ENCODE measurements around the gene ELOA.
A peak's percentile ranks its signal among the peaks of the same experiment; 100 is the strongest.
"Not testable (repeated sequence)": the region's sequence is repeated elsewhere in the genome, so short reads cannot be mapped to it uniquely, and the experiment has no call there.

Gene ELOA

DNA sequence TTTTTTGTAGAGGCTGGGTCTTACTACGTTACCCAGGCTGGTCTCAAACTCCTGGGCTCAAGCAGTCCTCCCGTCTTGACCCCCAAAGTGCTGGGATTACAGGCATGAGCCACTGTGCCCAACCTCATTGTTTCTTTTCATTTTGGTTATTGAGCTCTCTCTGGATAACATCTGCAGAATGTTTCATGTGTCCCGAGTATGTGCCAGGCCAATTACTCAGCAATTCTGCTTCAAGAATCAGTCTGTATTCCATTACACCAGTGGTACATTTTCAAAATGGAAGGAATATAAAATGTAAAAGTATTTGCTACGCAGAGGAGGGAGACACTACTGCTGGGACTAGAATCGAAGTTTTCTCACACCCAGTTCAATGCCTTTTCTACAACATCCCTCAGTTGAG is 1.7 kb upstream of the ELOA start:
- DNase-seq, result no peak

DNA sequence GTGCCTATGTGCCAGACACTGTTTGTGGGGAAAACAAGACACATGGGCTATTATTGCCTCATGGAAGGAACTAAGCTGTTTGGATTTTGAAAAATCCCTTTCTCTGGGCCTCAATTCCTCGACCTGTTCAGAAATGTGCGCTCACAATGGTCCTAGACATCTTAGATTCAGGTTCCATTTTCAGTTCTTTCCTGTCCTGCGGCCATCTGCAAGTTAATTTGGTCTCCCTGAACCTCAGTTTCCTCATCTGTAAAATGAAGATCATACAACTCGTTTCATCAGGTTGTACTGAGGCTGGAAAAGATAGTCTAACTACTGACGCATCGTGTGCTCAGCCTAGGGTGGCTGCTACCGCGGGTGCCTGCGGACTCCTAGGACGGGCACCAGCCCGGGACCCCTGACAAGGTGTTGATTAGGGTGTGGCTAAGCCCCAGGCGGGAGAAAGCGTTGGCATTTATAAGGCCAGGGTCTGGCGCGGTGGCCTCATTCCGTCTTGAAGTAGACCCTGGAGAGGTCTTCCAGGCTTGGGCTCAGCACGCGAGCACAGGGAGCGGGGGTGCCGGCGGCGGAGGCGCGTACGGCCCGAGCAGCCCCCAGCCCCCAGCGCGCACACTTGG is 493 bp upstream of the ELOA start:
- peak; percentile 20 for DNase-seq

DNA sequence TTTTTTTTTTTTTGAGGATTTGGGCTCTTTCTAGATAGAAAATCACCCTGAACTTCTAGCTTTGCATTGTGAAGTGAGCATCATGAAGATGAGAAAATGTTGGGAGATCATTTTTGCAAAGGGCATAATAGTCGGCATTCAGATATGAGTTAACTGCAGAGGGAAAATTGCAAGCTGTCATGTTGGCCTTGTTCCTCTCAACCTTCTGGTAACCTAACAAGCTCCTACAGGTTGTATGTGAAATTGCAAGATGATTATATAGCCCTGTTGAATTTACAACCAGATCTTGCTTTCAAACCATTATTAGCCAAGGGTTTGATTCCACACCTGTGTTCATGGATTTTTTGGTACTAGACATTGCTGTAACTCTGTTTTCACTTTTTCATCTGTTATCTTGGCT is 2.2 kb downstream of the ELOA start:
- peak; percentile 61 for DNase-seq

DNA sequence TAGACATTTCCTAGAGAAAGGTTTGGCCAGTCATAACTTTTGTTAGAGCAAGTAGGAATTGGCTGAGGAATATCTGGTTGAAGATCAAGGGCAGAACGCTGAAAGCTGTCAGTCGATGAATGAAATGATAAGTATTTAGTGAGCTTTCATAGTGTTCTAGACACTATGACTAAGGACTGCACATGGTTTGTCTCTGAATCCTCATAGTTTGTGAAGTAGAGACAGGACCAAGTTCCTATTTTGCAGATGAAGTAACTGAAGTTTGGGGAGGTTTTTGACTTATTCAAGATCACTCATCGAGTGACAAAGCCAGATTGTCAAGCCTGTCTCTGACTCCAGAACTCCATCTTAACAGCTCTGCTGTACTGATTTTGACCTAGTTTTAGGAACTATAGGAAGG is 4.7 kb downstream of the ELOA start:
- no peak for DNase-seq

DNA sequence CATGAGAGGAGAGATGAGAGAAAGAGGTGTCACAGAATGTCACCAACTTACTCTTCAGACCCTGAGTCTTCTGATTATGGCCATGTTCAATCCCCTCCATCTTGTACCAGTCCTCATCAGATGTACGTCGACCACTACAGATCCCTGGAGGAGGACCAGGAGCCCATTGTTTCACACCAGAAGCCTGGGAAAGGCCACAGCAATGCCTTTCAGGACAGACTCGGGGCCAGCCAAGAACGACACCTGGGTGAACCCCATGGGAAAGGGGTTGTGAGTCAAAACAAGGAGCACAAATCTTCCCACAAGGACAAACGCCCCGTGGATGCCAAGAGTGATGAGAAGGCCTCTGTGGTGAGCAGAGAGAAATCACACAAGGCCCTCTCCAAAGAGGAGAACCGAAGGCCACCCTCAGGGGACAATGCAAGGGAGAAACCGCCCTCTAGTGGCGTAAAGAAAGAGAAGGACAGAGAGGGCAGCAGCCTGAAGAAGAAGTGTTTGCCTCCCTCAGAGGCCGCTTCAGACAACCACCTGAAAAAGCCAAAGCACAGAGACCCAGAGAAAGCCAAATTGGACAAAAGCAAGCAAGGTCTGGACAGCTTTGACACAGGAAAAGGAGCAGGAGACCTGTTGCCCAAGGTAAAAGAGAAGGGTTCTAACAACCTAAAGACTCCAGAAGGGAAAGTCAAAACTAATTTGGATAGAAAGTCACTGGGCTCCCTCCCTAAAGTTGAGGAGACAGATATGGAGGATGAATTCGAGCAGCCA is 8.0 kb downstream of the ELOA start:
- DNase-seq, result peak; percentile 59

DNA sequence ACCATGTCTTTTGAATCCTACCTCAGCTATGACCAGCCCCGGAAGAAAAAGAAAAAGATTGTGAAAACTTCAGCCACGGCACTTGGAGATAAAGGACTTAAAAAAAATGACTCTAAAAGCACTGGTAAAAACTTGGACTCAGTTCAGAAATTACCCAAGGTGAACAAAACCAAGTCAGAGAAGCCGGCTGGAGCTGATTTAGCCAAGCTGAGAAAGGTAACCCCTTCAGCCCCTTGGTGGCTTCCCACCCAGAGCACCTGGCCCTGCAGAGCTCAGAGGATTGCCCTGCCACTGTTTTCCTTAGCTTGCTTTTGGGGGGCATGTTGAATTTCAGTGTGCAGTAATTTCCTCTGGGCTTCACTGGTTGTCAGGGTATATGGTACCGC is 8.5 kb downstream of the ELOA start:
- no peak for DNase-seq

DNA sequence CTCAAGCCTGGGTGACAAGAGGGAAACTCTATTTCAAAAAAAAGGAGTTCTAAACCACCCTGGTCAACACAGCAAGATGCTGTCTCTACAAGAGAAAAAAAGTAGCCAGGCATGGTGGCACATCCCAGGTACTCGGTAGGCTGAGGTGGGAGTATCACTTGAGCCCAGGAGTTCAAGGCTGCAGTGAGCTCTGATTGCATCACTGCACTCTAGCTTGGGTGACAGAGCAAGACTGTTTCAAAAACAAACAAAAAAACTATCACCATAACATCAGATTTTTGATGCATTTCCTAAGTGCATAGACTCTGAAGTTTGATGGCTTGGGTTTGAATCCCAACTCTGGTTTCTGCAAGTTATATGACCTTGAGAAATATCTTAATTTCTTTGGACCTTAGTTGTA is 9.6 kb downstream of the ELOA start:
- no peak for DNase-seq

DNA sequence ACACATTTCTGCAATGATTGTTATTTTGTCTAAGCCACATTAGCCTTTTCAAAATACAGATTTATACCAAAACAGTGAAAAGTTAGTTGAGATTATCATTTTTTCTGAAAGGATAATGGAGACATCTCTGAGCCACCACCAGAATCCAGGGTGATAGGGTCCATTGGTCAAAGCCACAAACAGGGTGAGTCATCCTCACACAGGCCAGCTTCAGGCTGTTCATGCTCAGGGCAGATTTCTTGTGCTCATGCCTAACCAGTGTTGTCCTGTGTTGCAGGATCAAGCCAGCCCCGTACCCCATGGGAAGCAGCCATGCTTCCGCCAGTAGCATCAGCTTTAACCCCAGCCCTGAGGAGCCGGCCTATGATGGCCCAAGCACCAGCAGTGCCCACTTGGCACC is 13.4 kb downstream of the ELOA start:
- DNase-seq, result no peak

DNA sequence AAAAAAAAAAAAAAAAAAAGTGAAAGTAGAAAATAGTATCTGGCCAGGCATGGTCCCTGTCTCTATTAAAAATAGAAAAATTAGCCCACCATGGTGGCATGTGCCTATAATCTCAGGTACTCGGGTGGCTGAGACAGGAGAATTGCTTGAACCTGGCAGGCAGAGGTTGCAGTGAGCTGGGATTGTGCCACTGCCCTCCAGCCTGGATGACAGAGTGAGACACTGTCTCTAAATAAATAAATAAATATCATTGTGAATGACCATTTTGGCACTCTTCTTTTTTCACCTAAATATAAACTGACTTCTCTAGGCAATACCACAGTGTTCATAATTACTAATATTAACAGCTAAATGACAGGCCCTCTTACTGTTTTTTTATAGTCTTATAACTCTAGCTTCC is 14.5 kb downstream of the ELOA start:
- no peak for DNase-seq

DNA sequence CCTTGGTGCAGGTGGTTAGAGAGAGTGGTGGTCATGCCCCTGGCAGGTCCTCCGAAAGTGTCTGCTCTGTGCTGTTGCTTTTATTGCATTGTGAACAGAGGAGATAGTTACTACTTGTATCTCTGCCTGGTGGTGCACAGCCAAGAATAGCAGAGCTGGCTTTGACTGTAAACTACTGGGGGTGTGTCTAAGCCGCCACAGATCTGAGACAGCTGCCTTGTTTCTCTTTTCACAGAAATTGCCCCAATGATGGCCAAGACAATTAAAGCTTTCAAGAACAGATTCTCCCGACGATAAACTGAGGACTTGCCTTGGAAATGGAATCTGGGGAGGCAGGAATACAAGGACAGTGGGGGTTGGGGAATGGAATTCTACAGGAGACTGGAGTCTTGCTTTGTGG is 16.0 kb downstream of the ELOA start:
- DNase-seq, result no peak

DNA sequence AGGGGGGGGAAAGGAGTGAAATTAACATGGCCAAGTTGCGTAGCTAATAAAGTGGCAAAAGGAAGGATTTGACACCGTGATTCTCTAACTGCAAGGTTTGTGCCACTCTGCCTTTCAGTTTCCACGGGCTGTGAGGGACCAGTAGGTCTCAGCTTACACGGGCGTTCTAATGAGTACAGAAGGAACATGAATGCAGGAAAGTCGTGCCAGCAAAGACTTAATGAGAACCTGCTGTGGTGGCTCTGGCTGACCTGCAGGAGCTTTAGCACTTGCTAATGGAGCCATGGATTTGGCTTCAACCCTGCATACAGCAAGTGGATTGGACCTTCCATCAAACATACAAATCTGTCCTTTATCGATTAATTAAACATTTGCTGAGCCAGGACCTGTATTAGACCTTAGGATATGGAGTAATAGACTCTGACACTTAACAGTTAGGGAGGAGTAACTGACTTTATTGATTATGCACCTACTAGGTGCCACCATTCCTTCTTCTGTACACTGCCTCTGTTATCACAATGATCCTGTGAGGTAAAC is 19.8 kb downstream of the ELOA start:
- no peak for DNase-seq

DNA sequence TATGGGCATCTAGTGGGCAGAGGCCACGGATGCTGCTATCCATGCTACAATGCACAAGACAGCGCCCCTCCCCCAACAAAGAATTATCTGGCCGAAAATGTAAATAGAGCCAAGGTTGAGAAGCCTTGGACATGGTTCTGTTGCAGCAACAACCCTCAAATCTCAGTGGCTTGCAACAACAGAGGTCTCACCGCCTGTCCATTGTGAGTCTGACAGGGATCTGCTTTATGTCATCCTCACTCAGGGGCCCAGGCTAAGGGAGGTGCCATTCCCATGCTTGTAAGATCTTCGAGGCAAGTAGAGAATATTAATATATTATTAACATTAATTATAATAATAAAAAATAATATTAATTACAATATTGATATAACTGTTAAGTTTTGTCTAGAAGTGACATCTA is 25.5 kb downstream of the ELOA start:
- DNase-seq, result no peak

DNA sequence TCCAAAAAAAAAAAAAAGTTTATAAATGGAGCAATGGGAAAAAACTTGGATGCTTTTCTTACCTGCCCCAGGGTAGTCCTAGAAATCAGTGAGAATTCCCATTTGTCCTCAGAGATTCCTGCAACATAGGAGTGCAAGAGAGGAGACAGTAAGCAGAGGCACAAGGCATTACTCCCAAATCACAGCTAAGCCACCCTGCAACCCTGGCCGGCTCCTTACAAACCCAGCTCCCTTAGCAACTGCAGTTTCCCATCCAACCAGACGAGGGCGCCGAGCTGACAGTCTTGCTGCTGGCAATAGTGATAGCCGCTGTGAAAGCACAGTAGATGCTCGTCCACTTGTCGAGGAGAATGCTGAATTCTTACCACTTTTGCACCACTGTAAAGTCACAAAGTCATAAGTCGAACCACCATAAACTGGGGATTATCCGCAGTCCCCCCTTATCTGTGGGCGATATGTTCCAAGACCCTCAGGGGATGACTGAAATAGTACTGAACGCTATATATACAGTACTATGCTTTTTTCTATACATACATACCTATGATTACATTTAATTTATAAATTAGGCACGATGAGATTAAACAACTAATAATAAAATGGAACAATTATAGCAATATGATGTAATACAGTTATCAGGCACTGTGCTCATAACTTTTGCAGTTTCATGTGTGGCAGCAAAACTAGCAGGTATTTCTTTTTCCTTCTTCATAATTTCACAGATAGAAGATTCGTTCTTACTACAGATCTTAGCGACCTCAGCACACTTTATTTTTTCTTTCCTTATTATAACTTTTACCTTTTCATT is 29.0 kb downstream of the ELOA start:
- DNase-seq, result peak; percentile 88

DNA sequence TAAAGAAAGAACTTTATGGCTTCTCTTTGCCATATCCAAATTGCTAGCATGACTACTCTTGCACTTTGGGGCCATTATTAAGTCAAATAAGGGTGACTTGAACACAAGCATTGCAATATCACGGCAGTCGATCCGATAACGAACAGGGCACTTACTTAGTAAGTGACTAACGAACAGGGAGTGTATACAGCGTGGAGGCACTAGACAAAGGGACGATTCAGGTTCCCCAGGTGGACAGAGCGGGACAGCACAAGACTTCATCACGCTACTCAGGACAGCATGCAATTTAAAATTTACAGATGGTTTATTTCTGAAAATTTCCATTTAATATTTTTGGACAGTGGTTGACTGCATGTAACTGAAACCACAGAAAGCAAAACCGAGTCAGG is 29.6 kb downstream of the ELOA start:
- DNase-seq, result no peak

DNA sequence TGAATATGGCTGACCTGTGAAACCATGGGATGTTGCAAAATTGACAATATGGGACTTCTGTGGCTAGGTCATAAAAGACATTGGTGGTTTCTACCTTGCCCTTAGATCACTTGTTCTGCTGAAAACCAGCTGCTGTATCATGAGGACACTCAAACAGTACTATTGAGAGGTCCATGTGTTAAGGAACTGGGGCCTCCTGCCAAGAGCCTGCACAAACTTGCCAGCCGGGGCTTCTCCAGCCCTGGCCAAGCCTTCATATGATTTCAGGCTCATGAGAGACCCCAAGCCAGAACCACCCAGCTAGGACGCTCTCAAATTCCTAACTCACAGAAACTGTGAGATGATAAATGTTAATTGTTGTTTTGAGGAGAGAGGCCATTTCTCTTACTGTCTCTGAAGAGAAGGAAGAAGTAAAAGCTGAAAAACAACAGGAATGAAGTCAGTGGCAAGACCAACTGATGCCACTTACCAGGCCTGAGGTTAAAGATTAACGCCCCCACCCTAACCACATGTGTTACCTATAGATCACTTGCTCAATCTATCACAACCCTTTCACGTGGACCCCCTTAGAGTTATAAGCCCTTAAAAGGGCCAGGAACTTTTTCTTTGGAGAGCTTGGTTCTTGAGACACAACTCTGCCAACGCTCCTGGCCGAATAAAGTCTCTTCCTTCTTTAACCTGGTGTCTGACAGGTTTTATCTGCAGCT is 31.1 kb downstream of the ELOA start:
- DNase-seq, result no peak

DNA sequence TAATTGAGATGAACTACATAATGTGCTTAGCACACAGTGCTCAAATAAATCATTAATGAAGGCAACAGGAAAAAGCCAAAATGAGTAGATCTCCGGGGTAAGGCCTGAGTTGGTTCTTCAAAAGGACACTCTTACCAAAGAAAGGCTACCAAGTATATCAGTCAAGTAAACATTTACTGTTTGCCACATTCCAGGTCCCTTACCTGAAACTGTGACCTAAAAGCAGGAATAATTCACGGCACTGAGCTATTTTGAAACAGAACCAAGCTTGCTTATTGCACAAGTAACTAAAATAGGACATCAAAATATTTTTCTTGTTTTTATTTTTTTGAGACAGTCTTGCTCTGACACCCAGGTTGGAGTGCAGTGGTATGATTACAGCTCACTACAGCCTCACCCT is 32.9 kb downstream of the ELOA start:
- no peak for DNase-seq

DNA sequence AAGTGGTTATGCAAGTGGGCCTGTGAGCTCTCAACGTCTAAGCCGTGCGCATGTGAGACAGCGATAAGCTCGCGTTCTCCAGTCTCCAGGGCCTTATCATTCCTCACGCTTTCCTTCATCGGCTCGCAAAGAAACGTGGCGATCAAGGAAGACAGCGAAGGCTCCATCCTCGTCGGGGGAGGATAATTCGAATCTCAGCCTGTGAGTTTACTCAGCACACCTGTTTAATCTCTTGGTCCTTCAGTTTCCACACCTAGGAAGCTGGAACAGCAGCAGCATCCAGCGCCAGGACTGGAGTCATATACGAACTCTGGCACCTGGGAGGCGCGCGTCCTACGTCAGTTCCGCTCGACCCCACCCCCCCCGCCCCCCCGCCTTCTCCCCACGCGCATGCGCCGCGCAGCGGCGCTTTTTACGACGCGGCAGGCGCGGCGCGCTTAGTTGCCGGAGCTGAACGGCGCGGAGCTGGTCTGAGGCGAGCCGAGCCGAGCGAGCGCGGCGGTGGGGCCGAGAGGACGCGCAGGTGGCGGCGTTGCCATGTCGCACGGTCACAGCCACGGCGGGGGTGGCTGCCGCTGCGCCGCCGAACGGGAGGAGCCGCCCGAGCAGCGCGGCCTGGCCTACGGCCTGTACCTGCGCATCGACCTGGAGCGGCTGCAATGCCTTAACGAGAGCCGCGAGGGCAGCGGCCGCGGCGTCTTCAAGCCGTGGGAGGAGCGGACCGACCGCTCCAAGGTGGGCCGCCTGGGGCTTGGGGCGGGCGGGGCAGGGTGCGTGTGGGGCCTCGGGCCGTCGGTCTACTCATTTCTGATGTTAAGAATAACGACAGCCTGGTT is 34.9 kb downstream of the ELOA start, which contains the start of gene PITHD1:
Gene PITHD1, plus strand, starts transcription at position 440 of the 836 bp plus-strand sequence. Its CDS starts 98 bp downstream, at position 538.
- peak; percentile 86 for DNase-seq

DNA sequence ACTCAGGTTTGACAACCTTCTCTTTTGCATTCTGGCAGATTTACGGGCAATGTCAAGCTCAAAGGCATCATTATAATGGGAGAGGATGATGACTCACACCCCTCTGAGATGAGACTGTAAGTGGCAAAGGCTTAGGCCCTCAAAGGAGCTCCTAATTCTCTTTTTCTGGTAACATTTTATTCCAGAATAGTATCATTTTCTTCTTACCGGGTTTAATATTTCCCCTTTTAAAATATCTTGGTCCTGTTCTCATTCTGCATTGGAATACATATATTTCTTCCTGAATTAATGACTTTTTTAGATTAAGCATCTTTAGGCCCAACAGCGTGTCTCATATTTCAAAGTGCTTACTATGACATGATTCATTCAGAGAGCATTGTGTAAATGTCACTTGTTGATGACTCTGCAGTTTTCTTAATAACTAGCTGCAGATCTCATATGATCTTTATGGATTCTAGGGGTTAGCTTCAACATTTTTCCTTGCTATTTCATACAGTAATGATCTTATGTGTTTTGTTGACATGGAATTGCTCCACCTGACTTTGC is 36.6 kb downstream of the ELOA start:
- peak; percentile 47 for DNase-seq

DNA sequence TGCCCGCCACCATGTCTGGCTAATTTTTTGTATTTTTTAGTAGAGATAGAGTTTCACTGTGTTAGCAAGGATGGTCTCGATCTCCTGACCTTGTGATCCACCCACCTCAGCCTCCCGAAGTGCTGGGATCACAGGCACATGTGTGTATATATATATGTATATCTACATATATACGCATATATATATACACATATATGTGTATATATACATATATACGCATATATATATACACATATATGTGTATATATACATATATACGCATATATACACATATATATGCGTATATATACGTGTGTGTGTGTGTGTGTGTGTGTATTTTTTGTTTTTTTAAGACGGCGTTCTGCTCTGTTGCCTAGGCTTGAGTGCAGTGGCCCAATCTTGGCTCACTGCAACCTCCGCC is 39.9 kb downstream of the ELOA start:
- DNase-seq, result not testable (repeated sequence)

DNA sequence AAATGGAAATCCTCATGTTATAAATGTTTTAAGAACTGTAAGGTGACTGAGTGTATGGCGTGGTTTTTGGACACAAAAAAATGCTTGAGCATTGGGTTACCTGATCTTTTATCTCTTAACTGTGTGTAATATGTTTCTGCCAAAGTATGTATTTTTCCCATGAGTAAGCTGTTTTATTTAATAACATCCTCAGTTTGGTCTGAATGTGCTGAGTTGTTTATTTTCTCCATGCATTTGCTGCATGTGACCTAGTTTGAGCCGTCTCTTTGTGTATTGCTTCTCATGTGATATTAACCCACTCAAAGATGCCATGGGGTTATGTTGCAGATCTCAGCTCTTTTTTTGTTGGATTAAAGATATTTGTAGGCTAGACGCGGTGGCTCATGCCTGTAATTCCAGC is 41.6 kb downstream of the ELOA start:
- DNase-seq, result no peak

DNA sequence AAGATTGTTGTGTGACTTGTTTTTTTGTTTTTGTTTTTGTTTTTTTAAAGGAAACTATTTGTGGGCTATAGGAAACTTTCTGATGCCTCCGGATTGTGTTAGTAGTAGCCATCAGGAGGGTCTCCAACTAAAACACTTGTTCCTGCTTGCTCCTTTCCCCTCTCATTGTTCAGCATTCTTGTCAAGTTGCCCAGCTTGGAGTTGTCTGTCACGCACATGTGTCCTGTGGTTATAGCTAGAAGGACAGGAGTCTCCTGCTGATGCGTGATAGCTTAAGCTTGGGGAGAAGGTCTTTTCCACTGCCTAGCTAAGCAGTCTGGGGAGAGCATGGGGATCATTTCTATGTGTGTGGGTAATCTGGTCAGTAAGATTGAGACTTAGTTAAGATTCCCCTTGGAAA is 44.4 kb downstream of the ELOA start:
- DNase-seq, result no peak

DNA sequence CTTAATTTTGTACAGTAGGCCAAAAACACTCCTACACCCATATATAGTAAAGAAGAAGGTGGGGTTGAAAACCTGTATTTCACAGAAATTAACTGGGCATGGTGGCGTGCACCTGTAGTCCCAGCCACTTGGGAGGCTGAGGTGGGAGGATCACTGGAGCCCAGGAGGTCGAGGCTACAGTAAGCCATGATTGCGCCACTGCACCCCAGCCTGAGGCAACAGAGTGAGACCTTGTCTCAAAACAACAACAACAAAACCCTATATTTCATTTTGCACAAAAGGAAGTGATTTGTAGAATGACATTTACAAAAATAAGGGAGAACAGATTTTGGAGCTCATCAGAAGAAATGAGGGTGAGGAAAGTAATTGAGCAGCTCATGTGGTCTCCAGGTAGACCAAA is 45.4 kb downstream of the ELOA start:
- DNase-seq, result no peak

All from activated CD4-positive, alpha-beta T cell treated with anti-CD3 and anti-CD28 coated beads, Interleukin-2, amount 50 U/mL, for 16 hours (primary cell).